GM12872 (cell line): ENCODE measurements around the gene SF1.

Experiments
- TF ChIP-seq, protein P1 (sequence below): IDR thresholded peaks from 3 replicates; pipeline ENCODE4 v1.5.1; 2011; ENCODE audit warnings: low read depth, mild to moderate bottlenecking, low read length, moderate library complexity; ENCODE audit not compliant: insufficient read depth

SF1 gene

GRCh38 chr11:64778473-64779298 lies at the start of gene SF1:
Gene SF1 (minus strand): TSS chr11:64778542. CDS start chr11:64778392, 150 bp downstream.
- TF ChIP-seq, protein P1, sequence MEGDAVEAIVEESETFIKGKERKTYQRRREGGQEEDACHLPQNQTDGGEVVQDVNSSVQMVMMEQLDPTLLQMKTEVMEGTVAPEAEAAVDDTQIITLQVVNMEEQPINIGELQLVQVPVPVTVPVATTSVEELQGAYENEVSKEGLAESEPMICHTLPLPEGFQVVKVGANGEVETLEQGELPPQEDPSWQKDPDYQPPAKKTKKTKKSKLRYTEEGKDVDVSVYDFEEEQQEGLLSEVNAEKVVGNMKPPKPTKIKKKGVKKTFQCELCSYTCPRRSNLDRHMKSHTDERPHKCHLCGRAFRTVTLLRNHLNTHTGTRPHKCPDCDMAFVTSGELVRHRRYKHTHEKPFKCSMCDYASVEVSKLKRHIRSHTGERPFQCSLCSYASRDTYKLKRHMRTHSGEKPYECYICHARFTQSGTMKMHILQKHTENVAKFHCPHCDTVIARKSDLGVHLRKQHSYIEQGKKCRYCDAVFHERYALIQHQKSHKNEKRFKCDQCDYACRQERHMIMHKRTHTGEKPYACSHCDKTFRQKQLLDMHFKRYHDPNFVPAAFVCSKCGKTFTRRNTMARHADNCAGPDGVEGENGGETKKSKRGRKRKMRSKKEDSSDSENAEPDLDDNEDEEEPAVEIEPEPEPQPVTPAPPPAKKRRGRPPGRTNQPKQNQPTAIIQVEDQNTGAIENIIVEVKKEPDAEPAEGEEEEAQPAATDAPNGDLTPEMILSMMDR, result no peak

DNA sequence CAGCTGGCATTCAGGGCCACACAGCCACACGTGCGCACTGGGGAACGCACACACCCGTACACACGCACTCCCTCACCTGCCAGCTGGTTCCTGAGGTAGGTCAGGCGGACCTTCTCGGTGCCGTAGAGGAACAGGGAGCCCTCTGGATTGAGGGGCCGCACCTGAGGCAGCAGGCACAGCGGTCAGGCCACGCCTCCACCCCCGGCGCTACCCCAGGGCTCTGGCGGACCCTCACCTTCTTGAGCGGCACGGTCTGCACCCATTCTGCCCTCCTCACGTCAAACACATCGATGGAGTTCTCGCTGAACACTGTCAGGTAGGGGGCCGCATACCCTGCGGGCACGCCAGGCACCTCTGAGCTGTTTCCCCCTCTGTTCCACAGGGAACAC lies 49.1 kb upstream of the SF1 start:
- TF ChIP-seq, protein P1, result no peak

DNA sequence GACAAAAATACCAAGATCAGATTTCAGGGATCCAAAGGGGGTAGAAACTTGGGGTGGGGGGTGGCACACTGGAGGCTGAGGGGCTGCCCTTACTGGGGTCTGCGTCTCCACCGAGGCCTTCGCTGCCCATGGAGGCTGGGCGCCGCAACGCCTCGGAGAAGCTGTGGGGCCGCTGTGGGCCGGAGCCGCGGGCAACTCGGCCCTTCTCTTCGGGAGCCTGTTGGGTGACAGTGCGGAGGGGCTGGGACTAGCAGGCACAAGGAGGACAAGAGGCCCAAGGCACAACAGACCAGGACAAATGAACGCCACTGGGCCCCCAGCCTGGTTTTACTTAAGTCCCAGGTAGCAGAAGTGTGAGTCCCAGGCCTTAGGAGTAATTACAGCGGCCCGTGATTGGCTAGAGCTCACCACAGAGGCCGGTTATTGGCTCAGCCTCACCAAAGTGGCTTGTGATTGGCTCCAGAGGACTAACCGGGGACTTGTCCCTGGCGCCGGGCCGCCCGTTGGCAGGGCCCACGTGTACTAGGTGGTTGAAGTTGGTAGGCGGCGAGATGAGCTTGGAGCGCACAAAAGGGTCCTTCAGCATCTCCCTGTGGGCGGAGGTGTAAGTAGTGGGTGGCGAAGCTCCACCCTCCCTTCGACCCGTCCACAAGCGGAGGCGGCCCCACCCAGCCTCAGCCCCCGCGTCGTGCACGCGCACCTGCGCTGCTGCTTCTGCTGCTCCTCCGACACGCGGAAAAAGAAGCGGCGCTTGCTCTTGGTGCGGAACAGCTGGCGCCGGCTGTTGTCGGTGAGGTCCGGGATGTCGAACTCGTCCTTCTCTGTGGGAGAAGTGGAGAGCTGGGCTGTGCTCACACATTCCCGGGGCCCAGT lies 48.5 kb upstream of the SF1 start:
- TF ChIP-seq, protein P1, result no peak

- TF ChIP-seq, protein P1, result no peak
These were observed 47.7 kb upstream of the SF1 start for GRCh38 chr11:64826062-64826461.

- TF ChIP-seq, protein P1, result no peak
These were observed 45.3 kb upstream of the SF1 start for GRCh38 chr11:64823568-64824119.

DNA sequence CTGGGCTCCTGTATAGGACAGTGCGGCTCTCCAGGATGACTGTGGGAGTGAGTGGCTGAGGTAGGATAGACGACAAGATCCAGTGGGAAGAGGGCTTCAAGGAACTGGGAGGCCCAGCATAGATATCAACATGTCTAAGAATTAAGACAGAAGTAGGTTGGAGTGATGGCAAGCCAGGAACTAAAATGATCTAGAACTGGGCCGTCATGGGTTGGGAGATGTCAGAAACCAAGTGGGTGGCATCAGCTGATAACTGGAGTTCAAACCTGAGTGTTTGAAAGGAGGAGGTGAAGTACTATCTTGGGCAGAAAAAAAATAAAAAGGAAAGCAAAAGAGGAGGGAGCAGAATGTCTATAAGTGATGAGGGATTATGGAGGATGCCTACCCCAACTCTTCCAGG lies 39.1 kb upstream of the SF1 start:
- TF ChIP-seq, protein P1, result no peak

- TF ChIP-seq, protein P1, result no peak
These were observed 36.4 kb upstream of the SF1 start for GRCh38 chr11:64814712-64815187.
